Smooth muscle cell (in vitro differentiated cells): ENCODE results near the gene KCNJ4. TPM values are rescaled to one million over a fixed set of nuclear protein-coding genes. Genes with fewer than 3 reads are reported as not detected.

Source experiments
- DNase-seq: peaks from one replicate; lab custom pipeline; 2025; ENCODE audit not compliant: unreplicated experiment; lab: John Stamatoyannopoulos, UW
- H2AFZ ChIP-seq: fragments of 200-600 bp; sonication (generic); 2 replicates; pipeline ENCODE4 v1.6.0; 2016; ENCODE audit warnings: antibody characterized with exemption, low read depth, mild to moderate bottlenecking
- H3F3A ChIP-seq: fragments of 200-600 bp; sonication (generic); 2 replicates; pipeline ENCODE4 v1.6.0; 2017; ENCODE audit warnings: antibody characterized with exemption, low read depth
- H3K27ac ChIP-seq: fragments of 200-600 bp; sonication (generic); 2 replicates; pipeline ENCODE4 v1.5.1; 2016; ENCODE audit warnings: low read depth, mild to moderate bottlenecking
- H3K27me3 ChIP-seq: fragments of 200-600 bp; sonication (generic); 2 replicates; pipeline ENCODE4 v1.6.1; 2016; ENCODE audit warnings: low read depth, mild to moderate bottlenecking
- H3K36me3 ChIP-seq: fragments of 200-600 bp; sonication (generic); 2 replicates; pipeline ENCODE4 v1.5.1; 2016; ENCODE audit warnings: low read depth
- H3K4me1 ChIP-seq: fragments of 200-600 bp; sonication (generic); 2 replicates; pipeline ENCODE4 v1.5.1; 2016; ENCODE audit warnings: low read depth
- H3K4me2 ChIP-seq: fragments of 200-600 bp; sonication (generic); 2 replicates; pipeline ENCODE4 v1.6.0; 2016; ENCODE audit warnings: mild to moderate bottlenecking
- H3K4me3 ChIP-seq: fragments of 200-600 bp; sonication (generic); 2 replicates; pipeline ENCODE4 v1.5.1; 2016; ENCODE audit warnings: mild to moderate bottlenecking
- H3K79me2 ChIP-seq: fragments of 200-600 bp; sonication (generic); 2 replicates; pipeline ENCODE4 v1.6.0; 2016; ENCODE audit warnings: low read depth, mild to moderate bottlenecking
- H3K9ac ChIP-seq: fragments of 200-600 bp; sonication (generic); 2 replicates; pipeline ENCODE4 v1.6.0; 2016; ENCODE audit warnings: low read depth
- H3K9me3 ChIP-seq: fragments of 200-600 bp; sonication (generic); replicated peaks from 2 replicates; pipeline ENCODE4 v1.5.1; 2016; ENCODE audit warnings: low read depth
- H4K20me1 ChIP-seq: fragments of 200-600 bp; sonication (generic); 2 replicates; pipeline ENCODE4 v1.6.0; 2016; ENCODE audit warnings: low read depth
- CTCF ChIP-seq: fragments of 200-600 bp; sonication (generic); IDR thresholded peaks from 2 replicates; pipeline ENCODE4 v1.5.1; 2017; ENCODE audit warnings: borderline replicate concordance, mild to moderate bottlenecking, antibody characterized with exemption; ENCODE audit not compliant: insufficient read depth, poor library complexity, severe bottlenecking
- WGBS: methylation state at CpG from one replicate; pipeline ENCODE4 v1.1.7; 2016; ENCODE audit warnings: low lambda C conversion rate; 5-methylcytosine and 5-hydroxymethylcytosine counted together
- polyA plus RNA-seq: library from polyadenylated mRNA; unstranded; fragments of >200 nt; fragmentation: Nextera tagmentation; extraction: Ambion mirVana; gene quantifications from 2 replicates; pipeline ENCODE4 v1.2.1, GENCODE V29; 2016
- total RNA-seq: library from RNA; depleted of rRNA; stranded (reverse); fragments of >200 nt; gene quantifications from 2 replicates; pipeline ENCODE4 v1.2.3, GENCODE V29; 2014

The KCNJ4 gene
- total and polyA plus RNA-seq, 2 experiments from 2014 or later, result not detected

GRCh38 chr22:38426628-38427027 lies 28.4 kb downstream of the KCNJ4 start:
- Histone ChIP-seq H3K4me3 (no peak overlapping the region), H3K27me3 (no peaks in the 10 kb centered on the region), H3K9ac (no peak overlapping the region), H3K9me3 (no peaks in the 10 kb centered on the region), H3F3A (no peaks in the 10 kb centered on the region), H3K4me2 (no peak overlapping the region), H3K36me3 (no peaks in the 10 kb centered on the region), H2AFZ (no peak overlapping the region), H3K4me1 (no peaks in the 10 kb centered on the region), H3K27ac (no peak overlapping the region), H4K20me1 (no peaks in the 10 kb centered on the region), H3K79me2 (no peaks in the 10 kb centered on the region)
- 90% methylated on average over 14 of the region's 17 CpGs for WGBS
- DNase-seq, result no peak
- no peak for TF ChIP-seq CTCF

GRCh38 chr22:38424525-38425080 lies 30.4 kb downstream of the KCNJ4 start:
- H4K20me1 ChIP-seq, result no peaks in the 10 kb centered on the region
- H3F3A ChIP-seq, result no peaks in the 10 kb centered on the region
- WGBS, result 91% methylated on average over 12 of the region's 12 CpGs
- no peaks in the 10 kb centered on the region for H3K79me2 ChIP-seq
- no peaks in the 10 kb centered on the region for H3K9me3 ChIP-seq
- no peak overlapping the region for H3K4me2 ChIP-seq
- TF ChIP-seq CTCF, result no peak
- no peak overlapping the region for H2AFZ ChIP-seq
- H3K4me1 ChIP-seq, result no peaks in the 10 kb centered on the region
- H3K27ac ChIP-seq, result no peak overlapping the region
- no peak overlapping the region for H3K4me3 ChIP-seq
- no peaks in the 10 kb centered on the region for H3K36me3 ChIP-seq
- H3K9ac ChIP-seq, result no peak overlapping the region
- no peaks in the 10 kb centered on the region for H3K27me3 ChIP-seq
- no peak for DNase-seq

GRCh38 chr22:38423512-38424503 lies 31.2 kb downstream of the KCNJ4 start:
- no peak overlapping the region for H3K27ac ChIP-seq
- H3K9ac ChIP-seq, result no peak overlapping the region
- H3K4me2 ChIP-seq, result no peak overlapping the region
- H2AFZ ChIP-seq, result no peak overlapping the region
- H3K79me2 ChIP-seq, result no peaks in the 10 kb centered on the region
- no peaks in the 10 kb centered on the region for H3K4me1 ChIP-seq
- no peak for TF ChIP-seq CTCF
- no peaks in the 10 kb centered on the region for H3K9me3 ChIP-seq
- no peak for DNase-seq
- H3K27me3 ChIP-seq, result no peaks in the 10 kb centered on the region
- H4K20me1 ChIP-seq, result no peaks in the 10 kb centered on the region
- no peak overlapping the region for H3K4me3 ChIP-seq
- H3F3A ChIP-seq, result no peaks in the 10 kb centered on the region
- 89% methylated on average over 18 of the region's 18 CpGs for WGBS
- no peaks in the 10 kb centered on the region for H3K36me3 ChIP-seq
